ENCODE data around the gene HSPB8.
"Not testable (repeated sequence)": the region's sequence is repeated elsewhere in the genome, so short reads cannot be mapped to it uniquely, and the experiment has no call there.

The HSPB8 gene

GRCh38 chr12:119204671-119205285 is 26.0 kb downstream of the HSPB8 start:
- Histone ChIP-seq H3K36me3 (ENCODE audit: control insufficient read depth in 1 of 2, insufficient read depth in 2 of 2, low read length in 2 of 2) (no peaks in the 10 kb centered on the region), H3K4me1 (ENCODE audit: control insufficient read depth in 1 of 2, insufficient read depth in 2 of 2, low read length in 2 of 2) (no peaks in the 10 kb centered on the region), H3K27me3 (ENCODE audit: control insufficient read depth in 1 of 2, insufficient read depth in 2 of 2, low read length in 2 of 2) (no peaks in the 10 kb centered on the region), H3K4me3 (ENCODE audit: low read depth in 1 of 2, low read length in 2 of 2) (no peak overlapping the region), H3K27ac (ENCODE audit: low read depth, low read length) (no peak overlapping the region), H3K9ac (ENCODE audit: low read depth in 1 of 2, low read length in 2 of 2) (no peak overlapping the region), H3K9me3 (ENCODE audit: control insufficient read depth in 1 of 2, low read length in 2 of 2) (no peaks in the 10 kb centered on the region)

- H3K36me3 ChIP-seq (ENCODE audit: control insufficient read depth in 1 of 2, insufficient read depth in 2 of 2, low read length in 2 of 2): no peaks in the 10 kb centered on the region
- no peaks in the 10 kb centered on the region for H3K9me3 ChIP-seq (ENCODE audit: control insufficient read depth in 1 of 2, low read length in 2 of 2)
- H3K27ac ChIP-seq (ENCODE audit: low read depth, low read length): no peak overlapping the region
- no peaks in the 10 kb centered on the region for H3K27me3 ChIP-seq (ENCODE audit: control insufficient read depth in 1 of 2, insufficient read depth in 2 of 2, low read length in 2 of 2)
- H3K4me1 ChIP-seq (ENCODE audit: control insufficient read depth in 1 of 2, insufficient read depth in 2 of 2, low read length in 2 of 2): no peaks in the 10 kb centered on the region
- no peak overlapping the region for H3K9ac ChIP-seq (ENCODE audit: low read depth in 1 of 2, low read length in 2 of 2)
- H3K4me3 ChIP-seq (ENCODE audit: low read depth in 1 of 2, low read length in 2 of 2): no peak overlapping the region
These were observed 27.8 kb downstream of the HSPB8 start for GRCh38 chr12:119206348-119207062.

- Histone ChIP-seq H3K9me3 (ENCODE audit: control insufficient read depth in 1 of 2, low read length in 2 of 2) (no peaks in the 10 kb centered on the region), H3K36me3 (ENCODE audit: control insufficient read depth in 1 of 2, insufficient read depth in 2 of 2, low read length in 2 of 2) (no peaks in the 10 kb centered on the region), H3K4me3 (ENCODE audit: low read depth in 1 of 2, low read length in 2 of 2) (no peak overlapping the region), H3K4me1 (ENCODE audit: control insufficient read depth in 1 of 2, insufficient read depth in 2 of 2, low read length in 2 of 2) (no peaks in the 10 kb centered on the region), H3K27me3 (ENCODE audit: control insufficient read depth in 1 of 2, insufficient read depth in 2 of 2, low read length in 2 of 2) (no peaks in the 10 kb centered on the region), H3K27ac (ENCODE audit: low read depth, low read length) (no peak overlapping the region), H3K9ac (ENCODE audit: low read depth in 1 of 2, low read length in 2 of 2) (no peak overlapping the region)
These were observed 28.4 kb downstream of the HSPB8 start for GRCh38 chr12:119207063-119207560.

GRCh38 chr12:119208626-119209061 is 29.9 kb downstream of the HSPB8 start:
- no peaks in the 10 kb centered on the region for H3K27me3 ChIP-seq (ENCODE audit: control insufficient read depth in 1 of 2, insufficient read depth in 2 of 2, low read length in 2 of 2)
- no peaks in the 10 kb centered on the region for H3K4me1 ChIP-seq (ENCODE audit: control insufficient read depth in 1 of 2, insufficient read depth in 2 of 2, low read length in 2 of 2)
- no peak overlapping the region for H3K27ac ChIP-seq (ENCODE audit: low read depth, low read length)
- H3K9me3 ChIP-seq (ENCODE audit: control insufficient read depth in 1 of 2, low read length in 2 of 2): no peaks in the 10 kb centered on the region
- no peaks in the 10 kb centered on the region for H3K36me3 ChIP-seq (ENCODE audit: control insufficient read depth in 1 of 2, insufficient read depth in 2 of 2, low read length in 2 of 2)
- no peak overlapping the region for H3K9ac ChIP-seq (ENCODE audit: low read depth in 1 of 2, low read length in 2 of 2)
- H3K4me3 ChIP-seq (ENCODE audit: low read depth in 1 of 2, low read length in 2 of 2): no peak overlapping the region

- no peaks in the 10 kb centered on the region for H3K27me3 ChIP-seq (ENCODE audit: control insufficient read depth in 1 of 2, insufficient read depth in 2 of 2, low read length in 2 of 2)
- H3K9ac ChIP-seq (ENCODE audit: low read depth in 1 of 2, low read length in 2 of 2): no peak overlapping the region
- no peaks in the 10 kb centered on the region for H3K4me1 ChIP-seq (ENCODE audit: control insufficient read depth in 1 of 2, insufficient read depth in 2 of 2, low read length in 2 of 2)
- no peaks in the 10 kb centered on the region for H3K9me3 ChIP-seq (ENCODE audit: control insufficient read depth in 1 of 2, low read length in 2 of 2)
- H3K36me3 ChIP-seq (ENCODE audit: control insufficient read depth in 1 of 2, insufficient read depth in 2 of 2, low read length in 2 of 2): no peaks in the 10 kb centered on the region
- H3K4me3 ChIP-seq (ENCODE audit: low read depth in 1 of 2, low read length in 2 of 2): no peak overlapping the region
- H3K27ac ChIP-seq (ENCODE audit: low read depth, low read length): no peak overlapping the region
These were observed 33.2 kb downstream of the HSPB8 start for GRCh38 chr12:119211884-119212283.

GRCh38 chr12:119216084-119216483 is 37.4 kb downstream of the HSPB8 start:
- Histone ChIP-seq H3K27me3 (ENCODE audit: control insufficient read depth in 1 of 2, insufficient read depth in 2 of 2, low read length in 2 of 2) (no peaks in the 10 kb centered on the region), H3K9ac (ENCODE audit: low read depth in 1 of 2, low read length in 2 of 2) (no peak overlapping the region), H3K27ac (ENCODE audit: low read depth, low read length) (no peak overlapping the region), H3K4me1 (ENCODE audit: control insufficient read depth in 1 of 2, insufficient read depth in 2 of 2, low read length in 2 of 2) (no peaks in the 10 kb centered on the region), H3K4me3 (ENCODE audit: low read depth in 1 of 2, low read length in 2 of 2) (no peak overlapping the region), H3K36me3 (ENCODE audit: control insufficient read depth in 1 of 2, insufficient read depth in 2 of 2, low read length in 2 of 2) (no peaks in the 10 kb centered on the region), H3K9me3 (ENCODE audit: control insufficient read depth in 1 of 2, low read length in 2 of 2) (no peaks in the 10 kb centered on the region)

GRCh38 chr12:119218875-119219274 is 40.1 kb downstream of the HSPB8 start:
- not testable (repeated sequence) for H3K9me3 ChIP-seq (ENCODE audit: control insufficient read depth in 1 of 2, low read length in 2 of 2); H3K27ac ChIP-seq (ENCODE audit: low read depth, low read length); H3K4me3 ChIP-seq (ENCODE audit: low read depth in 1 of 2, low read length in 2 of 2); H3K4me1 ChIP-seq (ENCODE audit: control insufficient read depth in 1 of 2, insufficient read depth in 2 of 2, low read length in 2 of 2); H3K27me3 ChIP-seq (ENCODE audit: control insufficient read depth in 1 of 2, insufficient read depth in 2 of 2, low read length in 2 of 2); H3K36me3 ChIP-seq (ENCODE audit: control insufficient read depth in 1 of 2, insufficient read depth in 2 of 2, low read length in 2 of 2); H3K9ac ChIP-seq (ENCODE audit: low read depth in 1 of 2, low read length in 2 of 2)

- H3K9ac ChIP-seq (ENCODE audit: low read depth in 1 of 2, low read length in 2 of 2): no peak overlapping the region
- H3K9me3 ChIP-seq (ENCODE audit: control insufficient read depth in 1 of 2, low read length in 2 of 2): no peaks in the 10 kb centered on the region
- no peaks in the 10 kb centered on the region for H3K4me1 ChIP-seq (ENCODE audit: control insufficient read depth in 1 of 2, insufficient read depth in 2 of 2, low read length in 2 of 2)
- H3K27ac ChIP-seq (ENCODE audit: low read depth, low read length): no peak overlapping the region
- no peaks in the 10 kb centered on the region for H3K36me3 ChIP-seq (ENCODE audit: control insufficient read depth in 1 of 2, insufficient read depth in 2 of 2, low read length in 2 of 2)
- no peaks in the 10 kb centered on the region for H3K27me3 ChIP-seq (ENCODE audit: control insufficient read depth in 1 of 2, insufficient read depth in 2 of 2, low read length in 2 of 2)
- no peak overlapping the region for H3K4me3 ChIP-seq (ENCODE audit: low read depth in 1 of 2, low read length in 2 of 2)
These were observed 43.7 kb downstream of the HSPB8 start for GRCh38 chr12:119222222-119222951.

GRCh38 chr12:119225454-119225853 is 46.7 kb downstream of the HSPB8 start:
- H3K27ac ChIP-seq (ENCODE audit: low read depth, low read length): no peak overlapping the region
- H3K4me3 ChIP-seq (ENCODE audit: low read depth in 1 of 2, low read length in 2 of 2): no peak overlapping the region
- no peaks in the 10 kb centered on the region for H3K27me3 ChIP-seq (ENCODE audit: control insufficient read depth in 1 of 2, insufficient read depth in 2 of 2, low read length in 2 of 2)
- H3K36me3 ChIP-seq (ENCODE audit: control insufficient read depth in 1 of 2, insufficient read depth in 2 of 2, low read length in 2 of 2): no peaks in the 10 kb centered on the region
- no peak overlapping the region for H3K9ac ChIP-seq (ENCODE audit: low read depth in 1 of 2, low read length in 2 of 2)
- no peaks in the 10 kb centered on the region for H3K9me3 ChIP-seq (ENCODE audit: control insufficient read depth in 1 of 2, low read length in 2 of 2)
- H3K4me1 ChIP-seq (ENCODE audit: control insufficient read depth in 1 of 2, insufficient read depth in 2 of 2, low read length in 2 of 2): no peaks in the 10 kb centered on the region

GRCh38 chr12:119227292-119227691 is 48.6 kb downstream of the HSPB8 start:
- no peak overlapping the region for H3K4me3 ChIP-seq (ENCODE audit: low read depth in 1 of 2, low read length in 2 of 2)
- H3K36me3 ChIP-seq (ENCODE audit: control insufficient read depth in 1 of 2, insufficient read depth in 2 of 2, low read length in 2 of 2): no peaks in the 10 kb centered on the region
- H3K9ac ChIP-seq (ENCODE audit: low read depth in 1 of 2, low read length in 2 of 2): no peak overlapping the region
- H3K4me1 ChIP-seq (ENCODE audit: control insufficient read depth in 1 of 2, insufficient read depth in 2 of 2, low read length in 2 of 2): no peaks in the 10 kb centered on the region
- H3K9me3 ChIP-seq (ENCODE audit: control insufficient read depth in 1 of 2, low read length in 2 of 2): no peaks in the 10 kb centered on the region
- no peaks in the 10 kb centered on the region for H3K27me3 ChIP-seq (ENCODE audit: control insufficient read depth in 1 of 2, insufficient read depth in 2 of 2, low read length in 2 of 2)
- no peak overlapping the region for H3K27ac ChIP-seq (ENCODE audit: low read depth, low read length)

Data from duodenal mucosa (tissue), 2 donors.